Glomerular visceral epithelial cell (primary cell): ENCODE data around the gene DLG2.

ENCODE experiments used
- DNase-seq: peaks from one replicate; pipeline ENCODE4 v3.0.0-alpha.2; 2016; ENCODE audit errors: extremely low spot score

Gene DLG2

GRCh38 chr11:84106541-84106940 lies 1520.6 kb downstream of the DLG2 start:
- DNase-seq: no peak

- DNase-seq: no peak
Measured at GRCh38 chr11:84105148-84105547, 1522.0 kb downstream of the DLG2 start.

- no peak for DNase-seq
Measured at GRCh38 chr11:84103096-84103495, 1524.0 kb downstream of the DLG2 start.

- no peak for DNase-seq
Measured at GRCh38 chr11:84097186-84097585, 1530.0 kb downstream of the DLG2 start.

GRCh38 chr11:84091212-84091986 lies 1535.7 kb downstream of the DLG2 start:
- no peak for DNase-seq

- DNase-seq: no peak
Measured at GRCh38 chr11:84089072-84090057, 1537.8 kb downstream of the DLG2 start.

- DNase-seq: no peak
Measured at GRCh38 chr11:84071851-84072250, 1555.3 kb downstream of the DLG2 start.

- no peak for DNase-seq
Measured at GRCh38 chr11:84069048-84069447, 1558.1 kb downstream of the DLG2 start.

GRCh38 chr11:84061726-84062125 lies 1565.4 kb downstream of the DLG2 start:
- no peak for DNase-seq

GRCh38 chr11:84056653-84057376 lies 1570.3 kb downstream of the DLG2 start:
- DNase-seq: no peak

- no peak for DNase-seq
Measured at GRCh38 chr11:84045146-84045545, 1582.0 kb downstream of the DLG2 start.

GRCh38 chr11:84044706-84045105 lies 1582.4 kb downstream of the DLG2 start:
- DNase-seq: no peak

GRCh38 chr11:84036664-84037194 lies 1590.4 kb downstream of the DLG2 start:
- DNase-seq: no peak

GRCh38 chr11:84035645-84036044 lies 1591.5 kb downstream of the DLG2 start:
- DNase-seq: no peak

GRCh38 chr11:84034484-84034883 lies 1592.7 kb downstream of the DLG2 start:
- DNase-seq: no peak

GRCh38 chr11:84024266-84024665 lies 1602.9 kb downstream of the DLG2 start:
- DNase-seq: no peak

GRCh38 chr11:84022695-84023094 lies 1604.4 kb downstream of the DLG2 start:
- no peak for DNase-seq

- DNase-seq: no peak
Measured at GRCh38 chr11:84022201-84022600, 1604.9 kb downstream of the DLG2 start.

GRCh38 chr11:84021291-84021690 lies 1605.9 kb downstream of the DLG2 start:
- DNase-seq: no peak

- peak; percentile 0 for DNase-seq
Measured at GRCh38 chr11:84019571-84020194, 1607.5 kb downstream of the DLG2 start.

- DNase-seq: no peak
Measured at GRCh38 chr11:84014539-84014938, 1612.6 kb downstream of the DLG2 start.
